Measurements from ENCODE around the gene HAGHL.

The HAGHL gene

DNA sequence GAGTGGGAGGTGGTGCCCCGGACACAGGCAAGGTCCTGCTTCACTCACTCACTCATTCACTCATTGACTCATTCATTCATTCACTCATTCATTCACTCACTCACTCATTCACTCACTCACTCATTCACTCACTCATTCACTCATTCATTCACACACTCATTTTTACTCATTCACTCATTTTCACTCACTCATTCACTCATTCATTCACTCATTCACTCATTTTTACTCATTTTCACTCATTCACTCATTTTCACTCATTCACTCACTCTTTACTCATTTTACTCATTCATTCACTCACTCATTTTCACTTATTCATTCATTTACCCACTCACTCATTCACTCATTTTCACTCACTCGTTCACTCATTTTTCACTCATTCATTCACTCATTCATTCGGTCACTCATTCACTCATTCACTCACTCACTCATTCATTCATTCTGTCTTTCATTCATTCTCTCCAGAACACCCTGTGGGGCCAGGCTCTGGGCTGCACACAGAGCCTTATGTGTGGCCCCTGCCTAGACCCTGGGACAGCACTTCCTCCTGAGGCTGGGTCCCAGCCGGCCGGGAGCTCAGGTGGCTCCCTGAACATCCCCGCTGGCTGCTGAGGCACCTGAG lies 52.1 kb downstream of the HAGHL start:
- TF ChIP-seq CREB5 (CRISPR knock-in tag; IDR thresholded peaks at IDR 0.05; ENCODE audit: low read depth) (no peak), OSR1 (CRISPR knock-in tag; IDR thresholded peaks at IDR 0.05) (no peak), ZFP3 (CRISPR knock-in tag; IDR thresholded peaks at IDR 0.05) (no peak), PPARA (CRISPR knock-in tag; IDR thresholded peaks at IDR 0.05; ENCODE audit: borderline replicate concordance) (no peak), ZFP30 (CRISPR knock-in tag; IDR thresholded peaks at IDR 0.05) (no peak), BACH2 (CRISPR knock-in tag; IDR thresholded peaks at IDR 0.05; ENCODE audit: borderline replicate concordance) (no peak), ZNF565 (CRISPR knock-in tag; conservative IDR thresholded peaks at IDR 0.05; ENCODE audit: low read depth) (no peak), ZC3H10 (CRISPR knock-in tag; IDR thresholded peaks at IDR 0.05) (no peak), PATZ1 (CRISPR knock-in tag; IDR thresholded peaks at IDR 0.05; ENCODE audit: borderline replicate concordance) (no peak), ESRRG (CRISPR knock-in tag; IDR thresholded peaks at IDR 0.05) (no peak), ZNF70 (CRISPR knock-in tag; IDR thresholded peaks at IDR 0.05) (no peak), TCF4 (CRISPR knock-in tag; IDR thresholded peaks at IDR 0.05; ENCODE audit: borderline replicate concordance) (no peak), ZNF8 (CRISPR knock-in tag; IDR thresholded peaks at IDR 0.05) (no peak), ARNTL (CRISPR knock-in tag; IDR thresholded peaks at IDR 0.05; ENCODE audit: borderline replicate concordance, low read depth) (no peak), TOX (CRISPR knock-in tag; IDR thresholded peaks at IDR 0.05; ENCODE audit: borderline replicate concordance) (no peak), GLIS3 (CRISPR knock-in tag; IDR thresholded peaks at IDR 0.05) (no peak), SNAI2 (CRISPR knock-in tag; IDR thresholded peaks at IDR 0.05) (no peak)
- TF ChIP-seq, protein P1, sequence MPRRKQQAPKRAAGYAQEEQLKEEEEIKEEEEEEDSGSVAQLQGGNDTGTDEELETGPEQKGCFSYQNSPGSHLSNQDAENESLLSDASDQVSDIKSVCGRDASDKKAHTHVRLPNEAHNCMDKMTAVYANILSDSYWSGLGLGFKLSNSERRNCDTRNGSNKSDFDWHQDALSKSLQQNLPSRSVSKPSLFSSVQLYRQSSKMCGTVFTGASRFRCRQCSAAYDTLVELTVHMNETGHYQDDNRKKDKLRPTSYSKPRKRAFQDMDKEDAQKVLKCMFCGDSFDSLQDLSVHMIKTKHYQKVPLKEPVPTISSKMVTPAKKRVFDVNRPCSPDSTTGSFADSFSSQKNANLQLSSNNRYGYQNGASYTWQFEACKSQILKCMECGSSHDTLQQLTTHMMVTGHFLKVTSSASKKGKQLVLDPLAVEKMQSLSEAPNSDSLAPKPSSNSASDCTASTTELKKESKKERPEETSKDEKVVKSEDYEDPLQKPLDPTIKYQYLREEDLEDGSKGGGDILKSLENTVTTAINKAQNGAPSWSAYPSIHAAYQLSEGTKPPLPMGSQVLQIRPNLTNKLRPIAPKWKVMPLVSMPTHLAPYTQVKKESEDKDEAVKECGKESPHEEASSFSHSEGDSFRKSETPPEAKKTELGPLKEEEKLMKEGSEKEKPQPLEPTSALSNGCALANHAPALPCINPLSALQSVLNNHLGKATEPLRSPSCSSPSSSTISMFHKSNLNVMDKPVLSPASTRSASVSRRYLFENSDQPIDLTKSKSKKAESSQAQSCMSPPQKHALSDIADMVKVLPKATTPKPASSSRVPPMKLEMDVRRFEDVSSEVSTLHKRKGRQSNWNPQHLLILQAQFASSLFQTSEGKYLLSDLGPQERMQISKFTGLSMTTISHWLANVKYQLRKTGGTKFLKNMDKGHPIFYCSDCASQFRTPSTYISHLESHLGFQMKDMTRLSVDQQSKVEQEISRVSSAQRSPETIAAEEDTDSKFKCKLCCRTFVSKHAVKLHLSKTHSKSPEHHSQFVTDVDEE (CRISPR knock-in tag; IDR thresholded peaks at IDR 0.05), result no peak
- TF ChIP-seq, protein P2, sequence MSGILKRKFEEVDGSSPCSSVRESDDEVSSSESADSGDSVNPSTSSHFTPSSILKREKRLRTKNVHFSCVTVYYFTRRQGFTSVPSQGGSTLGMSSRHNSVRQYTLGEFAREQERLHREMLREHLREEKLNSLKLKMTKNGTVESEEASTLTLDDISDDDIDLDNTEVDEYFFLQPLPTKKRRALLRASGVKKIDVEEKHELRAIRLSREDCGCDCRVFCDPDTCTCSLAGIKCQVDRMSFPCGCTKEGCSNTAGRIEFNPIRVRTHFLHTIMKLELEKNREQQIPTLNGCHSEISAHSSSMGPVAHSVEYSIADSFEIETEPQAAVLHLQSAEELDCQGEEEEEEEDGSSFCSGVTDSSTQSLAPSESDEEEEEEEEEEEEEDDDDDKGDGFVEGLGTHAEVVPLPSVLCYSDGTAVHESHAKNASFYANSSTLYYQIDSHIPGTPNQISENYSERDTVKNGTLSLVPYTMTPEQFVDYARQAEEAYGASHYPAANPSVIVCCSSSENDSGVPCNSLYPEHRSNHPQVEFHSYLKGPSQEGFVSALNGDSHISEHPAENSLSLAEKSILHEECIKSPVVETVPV (CRISPR knock-in tag; IDR thresholded peaks at IDR 0.05), result no peak
- TF ChIP-seq, protein P3, sequence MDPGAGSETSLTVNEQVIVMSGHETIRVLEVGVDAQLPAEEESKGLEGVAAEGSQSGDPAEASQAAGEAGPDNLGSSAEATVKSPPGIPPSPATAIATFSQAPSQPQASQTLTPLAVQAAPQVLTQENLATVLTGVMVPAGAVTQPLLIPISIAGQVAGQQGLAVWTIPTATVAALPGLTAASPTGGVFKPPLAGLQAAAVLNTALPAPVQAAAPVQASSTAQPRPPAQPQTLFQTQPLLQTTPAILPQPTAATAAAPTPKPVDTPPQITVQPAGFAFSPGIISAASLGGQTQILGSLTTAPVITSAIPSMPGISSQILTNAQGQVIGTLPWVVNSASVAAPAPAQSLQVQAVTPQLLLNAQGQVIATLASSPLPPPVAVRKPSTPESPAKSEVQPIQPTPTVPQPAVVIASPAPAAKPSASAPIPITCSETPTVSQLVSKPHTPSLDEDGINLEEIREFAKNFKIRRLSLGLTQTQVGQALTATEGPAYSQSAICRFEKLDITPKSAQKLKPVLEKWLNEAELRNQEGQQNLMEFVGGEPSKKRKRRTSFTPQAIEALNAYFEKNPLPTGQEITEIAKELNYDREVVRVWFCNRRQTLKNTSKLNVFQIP (CRISPR knock-in tag; IDR thresholded peaks at IDR 0.05; ENCODE audit: borderline replicate concordance, low read depth), result no peak
- no peak for ATAC-seq

All from SK-N-SH treated with all-trans-retinoic acid at 6 μM for 48 hours (cell line).